NCI-H1436 (cell line): ENCODE measurements around the gene ZYX.
"Not testable (repeated sequence)": the region's sequence is repeated elsewhere in the genome, so short reads cannot be mapped to it uniquely, and the experiment has no call there.

Experiments used
- DNase-seq: peaks from one replicate; lab custom pipeline; 2025; lab: John Stamatoyannopoulos, UW

The ZYX gene

GRCh38 chr7:143385891-143386781 is 5.0 kb downstream of the ZYX start:
- DNase-seq = no peak

- DNase-seq = no peak
These were observed 6.2 kb downstream of the ZYX start for GRCh38 chr7:143387156-143387975.

GRCh38 chr7:143388051-143388450 is 6.9 kb downstream of the ZYX start:
- DNase-seq = no peak

GRCh38 chr7:143388491-143389101 is 7.5 kb downstream of the ZYX start:
- no peak for DNase-seq

- no peak for DNase-seq
These were observed 8.4 kb downstream of the ZYX start for GRCh38 chr7:143389316-143390103.

GRCh38 chr7:143390104-143390772 is 9.1 kb downstream of the ZYX start:
- DNase-seq = no peak

- DNase-seq = no peak
These were observed 9.7 kb downstream of the ZYX start for GRCh38 chr7:143390773-143391317.

- no peak for DNase-seq
These were observed 10.6 kb downstream of the ZYX start for GRCh38 chr7:143391462-143392404.

GRCh38 chr7:143392427-143392826 is 11.3 kb downstream of the ZYX start:
- DNase-seq = not testable (repeated sequence)

GRCh38 chr7:143392875-143393266 is 11.7 kb downstream of the ZYX start:
- DNase-seq = no peak

GRCh38 chr7:143393267-143394041 is 12.3 kb downstream of the ZYX start:
- no peak for DNase-seq

- DNase-seq = no peak
These were observed 12.9 kb downstream of the ZYX start for GRCh38 chr7:143394068-143394467.

GRCh38 chr7:143394777-143395176 is 13.6 kb downstream of the ZYX start:
- no peak for DNase-seq

- DNase-seq = no peak
These were observed 14.3 kb downstream of the ZYX start for GRCh38 chr7:143395187-143396149.

- DNase-seq = no peak
These were observed 15.0 kb downstream of the ZYX start for GRCh38 chr7:143396182-143396581.

GRCh38 chr7:143396625-143397556 is 15.7 kb downstream of the ZYX start:
- no peak for DNase-seq
